C4-2B (cell line): ENCODE measurements around the gene INO80E.

ENCODE experiments used
- CTCF ChIP-seq: fragments of 450-650 bp; conservative IDR thresholded peaks from 2 replicates; pipeline ENCODE4 v1.5.1; 2017; ENCODE audit warnings: mild to moderate bottlenecking
- ZFX ChIP-seq: fragments of 450-650 bp; IDR thresholded peaks from 2 replicates; pipeline ENCODE4 v1.6.1; 2017

GRCh38 chr16:30046588-30046987, 50.5 kb downstream of the INO80E start:
- TF ChIP-seq CTCF (no peak), ZFX (no peak)
